ENCODE results near the gene NADK.
"Not testable (repeated sequence)": the region's sequence is repeated elsewhere in the genome, so short reads cannot be mapped to it uniquely, and the experiment has no call there.

Gene NADK

DNA sequence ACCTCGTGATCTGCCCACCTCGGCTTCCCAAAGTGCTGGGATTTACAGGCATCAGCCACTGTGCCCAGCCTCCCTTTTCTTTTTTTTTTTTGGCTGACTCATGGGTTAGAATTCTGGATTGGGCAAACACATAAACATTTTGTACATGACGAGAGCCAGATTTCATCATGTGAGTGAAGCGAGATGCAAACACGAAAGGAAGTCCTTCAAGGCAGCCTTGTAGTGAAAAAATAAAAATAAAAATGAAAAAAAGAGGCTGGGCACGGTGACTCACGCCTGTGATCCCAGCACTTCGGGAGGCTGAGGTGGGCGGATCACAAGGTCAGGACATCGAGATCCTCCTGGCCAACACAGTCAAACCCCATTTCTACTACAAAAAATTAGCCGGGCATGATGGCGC lies 37.3 kb downstream of the NADK start:
- H3K4ac ChIP-seq (ENCODE audit: low read depth in 1 of 2, low read length in 2 of 2); H3K14ac ChIP-seq (ENCODE audit: low read length in 2 of 2); H2BK15ac ChIP-seq (ENCODE audit: low read depth, poor library complexity, severe bottlenecking); H3K27ac ChIP-seq (ENCODE audit: low read length, poor library complexity, severe bottlenecking); H4K91ac ChIP-seq (ENCODE audit: low read length); H3K23ac ChIP-seq (ENCODE audit: low read length in 2 of 2); H2AK5ac ChIP-seq (ENCODE audit: low read length, severe bottlenecking); H2BK120ac ChIP-seq (ENCODE audit: low read depth, low read length); H3K9ac ChIP-seq (ENCODE audit: low read length); H3K79me1 ChIP-seq (replicated peaks; ENCODE audit: low read length, poor library complexity, severe bottlenecking); H3K27me3 ChIP-seq (ENCODE audit: control insufficient read depth in 1 of 2, insufficient read depth in 1 of 2, low read length in 2 of 2); H3K18ac ChIP-seq (ENCODE audit: low read depth in 1 of 2, low read length in 2 of 2); H2AFZ ChIP-seq (ENCODE audit: low read depth, low read length); H3K9me3 ChIP-seq (ENCODE audit: control insufficient read depth, low read length); H3K4me2 ChIP-seq (ENCODE audit: low read length, poor library complexity, severe bottlenecking); H3K4me3 ChIP-seq (ENCODE audit: insufficient read depth in 1 of 2, low read depth in 1 of 2, low read length in 2 of 2); H3K4me1 ChIP-seq (ENCODE audit: control insufficient read depth, insufficient read depth, low read depth, low read length); H2BK12ac ChIP-seq (ENCODE audit: low read length in 2 of 2); H2BK5ac ChIP-seq (ENCODE audit: low read depth, low read length, poor library complexity, severe bottlenecking); H4K8ac ChIP-seq (ENCODE audit: low read length): not testable (repeated sequence)
- DNase-seq, result peak; percentile 99
- H3K36me3 ChIP-seq (ENCODE audit: control insufficient read depth in 1 of 2, insufficient read depth in 2 of 2, low read depth in 1 of 2, low read length in 2 of 2), result peaks cover 7 to 14% of the 10 kb centered on the region in 2 experiments
- WGBS, result 8% methylated on average over 10 of the region's 12 CpGs

GRCh38 chr1:1738799-1739337 lies 39.4 kb downstream of the NADK start:
- H3K36me3 ChIP-seq (ENCODE audit: control insufficient read depth in 1 of 2, insufficient read depth in 2 of 2, low read depth in 1 of 2, low read length in 2 of 2), result peaks cover 15 to 24% of the 10 kb centered on the region in 2 experiments
- H3K23ac ChIP-seq (ENCODE audit: low read length in 2 of 2); DNase-seq; H2AFZ ChIP-seq (ENCODE audit: low read depth, low read length); H3K9me3 ChIP-seq (ENCODE audit: control insufficient read depth, low read length); H2AK5ac ChIP-seq (ENCODE audit: low read length, severe bottlenecking); H3K4me2 ChIP-seq (ENCODE audit: low read length, poor library complexity, severe bottlenecking); H3K18ac ChIP-seq (ENCODE audit: low read depth in 1 of 2, low read length in 2 of 2); H2BK5ac ChIP-seq (ENCODE audit: low read depth, low read length, poor library complexity, severe bottlenecking); H3K4me3 ChIP-seq (ENCODE audit: insufficient read depth in 1 of 2, low read depth in 1 of 2, low read length in 2 of 2); H2BK15ac ChIP-seq (ENCODE audit: low read depth, poor library complexity, severe bottlenecking); H3K4me1 ChIP-seq (ENCODE audit: control insufficient read depth, insufficient read depth, low read depth, low read length); H2BK120ac ChIP-seq (ENCODE audit: low read depth, low read length); H4K91ac ChIP-seq (ENCODE audit: low read length); H3K79me1 ChIP-seq (replicated peaks; ENCODE audit: low read length, poor library complexity, severe bottlenecking); H2BK12ac ChIP-seq (ENCODE audit: low read length in 2 of 2); H3K4ac ChIP-seq (ENCODE audit: low read depth in 1 of 2, low read length in 2 of 2); H3K9ac ChIP-seq (ENCODE audit: low read length); H3K27me3 ChIP-seq (ENCODE audit: control insufficient read depth in 1 of 2, insufficient read depth in 1 of 2, low read length in 2 of 2); H3K14ac ChIP-seq (ENCODE audit: low read length in 2 of 2); H4K8ac ChIP-seq (ENCODE audit: low read length); H3K27ac ChIP-seq (ENCODE audit: low read length, poor library complexity, severe bottlenecking): not testable (repeated sequence)
- no CpG with 5 or more reads among the region's 22 CpGs for WGBS

- peaks cover 19 to 29% of the 10 kb centered on the region in 2 experiments for H3K36me3 ChIP-seq (ENCODE audit: control insufficient read depth in 1 of 2, insufficient read depth in 2 of 2, low read depth in 1 of 2, low read length in 2 of 2)
- H2BK15ac ChIP-seq (ENCODE audit: low read depth, poor library complexity, severe bottlenecking); H3K23ac ChIP-seq (ENCODE audit: low read length in 2 of 2); H3K4me3 ChIP-seq (ENCODE audit: insufficient read depth in 1 of 2, low read depth in 1 of 2, low read length in 2 of 2); H2BK120ac ChIP-seq (ENCODE audit: low read depth, low read length); H3K14ac ChIP-seq (ENCODE audit: low read length in 2 of 2); H3K4ac ChIP-seq (ENCODE audit: low read depth in 1 of 2, low read length in 2 of 2); H3K18ac ChIP-seq (ENCODE audit: low read depth in 1 of 2, low read length in 2 of 2); H3K27ac ChIP-seq (ENCODE audit: low read length, poor library complexity, severe bottlenecking); H3K27me3 ChIP-seq (ENCODE audit: control insufficient read depth in 1 of 2, insufficient read depth in 1 of 2, low read length in 2 of 2); H4K91ac ChIP-seq (ENCODE audit: low read length); H2BK5ac ChIP-seq (ENCODE audit: low read depth, low read length, poor library complexity, severe bottlenecking); DNase-seq; H3K79me1 ChIP-seq (replicated peaks; ENCODE audit: low read length, poor library complexity, severe bottlenecking); H3K4me2 ChIP-seq (ENCODE audit: low read length, poor library complexity, severe bottlenecking); H2AK5ac ChIP-seq (ENCODE audit: low read length, severe bottlenecking); H3K9me3 ChIP-seq (ENCODE audit: control insufficient read depth, low read length); H3K4me1 ChIP-seq (ENCODE audit: control insufficient read depth, insufficient read depth, low read depth, low read length); H2AFZ ChIP-seq (ENCODE audit: low read depth, low read length); H2BK12ac ChIP-seq (ENCODE audit: low read length in 2 of 2); H4K8ac ChIP-seq (ENCODE audit: low read length); H3K9ac ChIP-seq (ENCODE audit: low read length): not testable (repeated sequence)
- WGBS, result 94% methylated on average over 12 of the region's 44 CpGs
These were observed 40.3 kb downstream of the NADK start for GRCh38 chr1:1737675-1738590.

DNA sequence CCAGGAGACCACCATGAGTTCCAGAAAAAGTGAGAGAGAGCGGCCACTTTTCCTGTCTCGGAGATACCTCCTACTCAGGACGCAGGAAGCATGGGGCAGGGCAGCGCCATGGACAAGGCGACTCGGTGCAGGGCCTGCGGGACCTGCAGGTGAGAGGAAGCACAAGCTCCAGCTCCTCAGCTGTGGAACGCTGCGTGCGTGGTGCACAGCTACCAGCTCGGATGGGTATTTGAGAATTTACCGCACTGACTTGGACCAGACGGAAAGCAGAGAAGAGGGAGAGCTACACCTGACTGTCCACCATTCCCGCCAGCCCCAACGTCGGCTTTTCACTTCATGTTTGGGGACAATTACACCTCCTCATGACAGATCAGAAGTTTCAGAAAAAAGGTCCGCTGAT lies 45.9 kb downstream of the NADK start:
- WGBS, result 91% methylated on average over 17 of the region's 17 CpGs
- Histone ChIP-seq H3K27ac (ENCODE audit: low read length, poor library complexity, severe bottlenecking) (no peak overlapping the region), H2AK5ac (ENCODE audit: low read length, severe bottlenecking) (no peak overlapping the region), H2AFZ (ENCODE audit: low read depth, low read length) (no peak overlapping the region), H3K9me3 (ENCODE audit: control insufficient read depth, low read length) (no peaks in the 10 kb centered on the region), H3K79me1 (replicated peaks; ENCODE audit: low read length, poor library complexity, severe bottlenecking) (peaks cover 11% of the 10 kb centered on the region), H3K27me3 (ENCODE audit: control insufficient read depth in 1 of 2, insufficient read depth in 1 of 2, low read length in 2 of 2) (no peaks in the 10 kb centered on the region), H3K4me1 (ENCODE audit: control insufficient read depth, insufficient read depth, low read depth, low read length) (peaks cover 2% of the 10 kb centered on the region), H4K91ac (ENCODE audit: low read length) (no peak overlapping the region), H3K18ac (ENCODE audit: low read depth in 1 of 2, low read length in 2 of 2) (no peak overlapping the region), H3K14ac (ENCODE audit: low read length in 2 of 2) (no peak overlapping the region), H2BK15ac (ENCODE audit: low read depth, poor library complexity, severe bottlenecking) (no peak overlapping the region), H2BK12ac (ENCODE audit: low read length in 2 of 2) (no peak overlapping the region), H3K4ac (ENCODE audit: low read depth in 1 of 2, low read length in 2 of 2) (no peak overlapping the region), H2BK5ac (ENCODE audit: low read depth, low read length, poor library complexity, severe bottlenecking) (no peak overlapping the region), H2BK120ac (ENCODE audit: low read depth, low read length) (no peak overlapping the region), H3K23ac (ENCODE audit: low read length in 2 of 2) (no peak overlapping the region), H4K8ac (ENCODE audit: low read length) (no peak overlapping the region), H3K4me2 (ENCODE audit: low read length, poor library complexity, severe bottlenecking) (no peak overlapping the region), H3K36me3 (ENCODE audit: control insufficient read depth in 1 of 2, insufficient read depth in 2 of 2, low read depth in 1 of 2, low read length in 2 of 2) (peaks cover 35 to 40% of the 10 kb centered on the region in 2 experiments), H3K4me3 (ENCODE audit: insufficient read depth in 1 of 2, low read depth in 1 of 2, low read length in 2 of 2) (no peak overlapping the region), H3K9ac (ENCODE audit: low read length) (no peak overlapping the region)
- DNase-seq, result no peak

Data from mesenchymal stem cell (in vitro differentiated cells and primary cell).